ENCODE results near the gene PRKCA. TPM values are rescaled to one million over a fixed set of nuclear protein-coding genes. Genes with fewer than 3 reads are reported as not detected.

Gene PRKCA
- total RNA-seq, 1 experiment from 2014 or later: 29.6 TPM

- no peaks in the 10 kb centered on the region for H3K36me3 ChIP-seq (ENCODE audit: control insufficient read depth, insufficient read depth, low read length)
- H3K4me3 ChIP-seq (ENCODE audit: low read depth, low read length): no peak overlapping the region
- H3K27me3 Mint-ChIP-seq (ENCODE audit: insufficient read depth, unreplicated experiment): no peaks in the 10 kb centered on the region
- H3K36me3 Mint-ChIP-seq (ENCODE audit: insufficient read depth, unreplicated experiment): no peaks in the 10 kb centered on the region
- no peak for DNase-seq
- no peaks in the 10 kb centered on the region for H3K9me3 ChIP-seq
- no peak overlapping the region for H3K4me3 Mint-ChIP-seq (ENCODE audit: unreplicated experiment)
- intact Hi-C loops (cut with micrococcal nuclease; ENCODE audit: unreplicated experiment): no loop called here
- TF ChIP-seq CTCF (IDR thresholded peaks at IDR 0.05; ENCODE audit: insufficient read depth in 1 of 2, low read depth in 1 of 2, low read length in 1 of 2, severe bottlenecking in 1 of 2, unreplicated experiment in 1 of 2): no peak
- H3K4me1 ChIP-seq: peaks cover 63% of the 10 kb centered on the region
- ChIA-PET POLR2A (no interaction called here), CTCF (interaction anchor here (0.9 kb wide), 1 partner anchor 64 kb away, joined by 4 read pairs; no protein-coding TSS in a partner anchor)
- no peaks in the 10 kb centered on the region for H3K9me3 Mint-ChIP-seq (ENCODE audit: unreplicated experiment)
- peak overlapping the region; percentile 7 for H3K27ac Mint-ChIP-seq (ENCODE audit: unreplicated experiment)
- peaks cover 47% of the 10 kb centered on the region for H3K4me1 Mint-ChIP-seq (ENCODE audit: low read depth, unreplicated experiment)
- no TSS peak for BruUV-seq (replicated peaks)
- no peaks in the 10 kb centered on the region for H3K27me3 ChIP-seq (replicated peaks; ENCODE audit: control insufficient read depth, insufficient read depth, low read length)
Observed at GRCh38 chr17:66412857-66413558, 110.6 kb downstream of the PRKCA start.

- POLR2A ChIA-PET: no interaction called here
- BruUV-seq (replicated peaks): no TSS peak
- peak overlapping the region; percentile 60 for H3K27ac Mint-ChIP-seq (ENCODE audit: unreplicated experiment)
Observed at GRCh38 chr17:66413559-66414520, 111.4 kb downstream of the PRKCA start.

More at GRCh38 chr17:66413559-66414520, 111.4 kb downstream of the PRKCA start:
- H3K4me3 Mint-ChIP-seq (ENCODE audit: unreplicated experiment): no peak overlapping the region
- no peak for DNase-seq
- CTCF ChIA-PET: interaction anchor here (0.6 to 0.9 kb wide), 2 partner anchors 65 to 176 kb away, joined by 4 read pairs; no protein-coding TSS in a partner anchor
- Histone ChIP-seq H3K9me3 (no peaks in the 10 kb centered on the region), H3K27me3 (replicated peaks; ENCODE audit: control insufficient read depth, insufficient read depth, low read length) (no peaks in the 10 kb centered on the region), H3K4me1 (peaks cover 63% of the 10 kb centered on the region), H3K4me3 (ENCODE audit: low read depth, low read length) (no peak overlapping the region), H3K36me3 (ENCODE audit: control insufficient read depth, insufficient read depth, low read length) (no peaks in the 10 kb centered on the region)
- H3K36me3 Mint-ChIP-seq (ENCODE audit: insufficient read depth, unreplicated experiment): no peaks in the 10 kb centered on the region
- no peaks in the 10 kb centered on the region for H3K9me3 Mint-ChIP-seq (ENCODE audit: unreplicated experiment)
- intact Hi-C loops (cut with micrococcal nuclease; ENCODE audit: unreplicated experiment): loop anchor here (2.0 kb wide), 3 partner anchors 55 to 153 kb away; no protein-coding TSS in a partner anchor
- no peaks in the 10 kb centered on the region for H3K27me3 Mint-ChIP-seq (ENCODE audit: insufficient read depth, unreplicated experiment)
- peaks cover 48% of the 10 kb centered on the region for H3K4me1 Mint-ChIP-seq (ENCODE audit: low read depth, unreplicated experiment)
- TF ChIP-seq CTCF (IDR thresholded peaks at IDR 0.05; ENCODE audit: insufficient read depth in 1 of 2, low read depth in 1 of 2, low read length in 1 of 2, severe bottlenecking in 1 of 2, unreplicated experiment in 1 of 2): no peak

Data from Caco-2 (cell line).